ENCODE data around the gene VDAC1.

The VDAC1 gene

DNA sequence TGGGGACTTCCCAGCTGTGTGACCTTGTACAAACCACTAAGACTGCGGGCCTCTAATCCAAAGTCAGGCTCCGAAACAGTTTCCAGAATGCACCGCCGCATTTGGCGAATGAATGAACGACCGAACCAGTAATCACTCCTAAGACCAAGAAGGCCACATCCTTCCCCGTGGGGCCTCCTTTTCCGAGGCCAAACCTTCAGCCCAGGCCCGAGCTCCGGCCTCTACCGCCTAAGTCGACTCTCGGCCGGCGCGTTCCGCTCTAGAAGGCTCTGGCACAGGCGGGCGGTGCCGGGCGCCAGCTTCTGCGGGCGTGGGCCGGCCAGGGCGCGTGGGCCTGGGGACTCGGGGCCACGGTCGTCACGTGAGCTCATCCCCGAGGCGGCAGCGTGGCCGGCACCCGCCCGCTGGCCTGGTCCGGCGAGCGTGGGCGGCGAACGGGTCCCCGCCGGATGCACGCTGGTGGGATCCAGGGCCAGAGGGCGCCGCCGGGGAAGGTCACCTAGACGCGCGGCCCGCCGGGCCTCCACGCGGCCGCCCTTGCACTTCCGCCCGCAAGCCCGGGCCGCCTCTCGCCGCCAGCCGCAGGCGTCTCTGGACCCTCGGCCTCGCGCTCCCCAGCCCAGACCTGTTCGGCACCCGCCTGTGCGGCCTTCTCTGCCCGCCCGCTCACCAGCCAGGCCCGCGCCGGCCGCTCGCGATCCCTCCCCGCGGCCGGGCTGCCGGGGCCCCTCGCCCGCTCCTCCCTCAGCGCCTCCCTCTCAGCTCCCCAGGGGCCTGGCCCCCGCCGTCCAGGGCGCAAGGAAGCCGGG lies 754 bp downstream of the VDAC1 start:
- ChIA-PET CTCF (interaction anchor here (0.6 to 2.0 kb wide), 6 partner anchors 10 to 538 kb away, joined by 3 to 7 read pairs (median 3); no protein-coding TSS in a partner anchor), POLR2A (ENCODE audit: low non-redundant PET) (no interaction called here)
- H3K27ac ChIP-seq: peak overlapping the region; percentile 94
- peak; percentile 54 for DNase-seq (ENCODE audit: low spot score)
- TF ChIP-seq, protein P1, sequence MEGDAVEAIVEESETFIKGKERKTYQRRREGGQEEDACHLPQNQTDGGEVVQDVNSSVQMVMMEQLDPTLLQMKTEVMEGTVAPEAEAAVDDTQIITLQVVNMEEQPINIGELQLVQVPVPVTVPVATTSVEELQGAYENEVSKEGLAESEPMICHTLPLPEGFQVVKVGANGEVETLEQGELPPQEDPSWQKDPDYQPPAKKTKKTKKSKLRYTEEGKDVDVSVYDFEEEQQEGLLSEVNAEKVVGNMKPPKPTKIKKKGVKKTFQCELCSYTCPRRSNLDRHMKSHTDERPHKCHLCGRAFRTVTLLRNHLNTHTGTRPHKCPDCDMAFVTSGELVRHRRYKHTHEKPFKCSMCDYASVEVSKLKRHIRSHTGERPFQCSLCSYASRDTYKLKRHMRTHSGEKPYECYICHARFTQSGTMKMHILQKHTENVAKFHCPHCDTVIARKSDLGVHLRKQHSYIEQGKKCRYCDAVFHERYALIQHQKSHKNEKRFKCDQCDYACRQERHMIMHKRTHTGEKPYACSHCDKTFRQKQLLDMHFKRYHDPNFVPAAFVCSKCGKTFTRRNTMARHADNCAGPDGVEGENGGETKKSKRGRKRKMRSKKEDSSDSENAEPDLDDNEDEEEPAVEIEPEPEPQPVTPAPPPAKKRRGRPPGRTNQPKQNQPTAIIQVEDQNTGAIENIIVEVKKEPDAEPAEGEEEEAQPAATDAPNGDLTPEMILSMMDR (conservative IDR thresholded peaks at IDR 0.05; ENCODE audit: low read depth): no peak

DNA sequence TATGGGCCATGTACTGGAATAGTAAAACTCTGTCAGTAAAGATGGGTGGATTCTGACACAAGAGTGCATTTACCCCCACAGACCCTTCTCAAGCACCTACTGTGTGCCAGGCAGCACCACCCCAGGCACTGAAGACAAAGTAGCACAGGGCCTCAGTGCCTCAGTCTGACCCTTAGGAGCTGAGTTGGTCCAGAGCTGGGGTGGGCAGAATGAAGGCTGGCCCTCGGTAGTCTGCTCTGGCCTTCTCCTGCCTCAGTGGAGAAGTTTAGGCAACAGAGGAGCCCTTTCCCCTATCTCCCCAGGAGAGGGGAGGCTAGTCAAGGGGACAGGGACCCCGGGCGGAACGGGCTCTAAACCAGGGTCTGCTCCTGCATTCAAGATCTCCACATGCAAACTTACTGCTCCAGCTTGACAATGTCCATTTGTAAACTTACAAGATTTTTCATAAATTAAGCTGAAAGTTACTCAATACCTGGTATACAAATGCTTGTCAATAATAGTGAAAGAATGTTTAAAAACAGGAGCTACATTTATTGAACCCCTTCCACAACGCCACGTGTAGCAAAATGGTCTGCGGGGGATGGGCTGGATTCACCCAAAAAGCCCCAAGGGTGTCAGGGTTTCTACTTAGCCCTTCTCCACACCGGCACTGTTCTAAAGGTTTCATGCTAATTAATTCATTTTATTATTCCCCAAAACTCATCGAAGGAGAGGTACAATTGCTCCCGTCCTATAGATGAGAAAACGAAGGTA lies 1.5 kb downstream of the VDAC1 start:
- ChIA-PET POLR2A (ENCODE audit: low non-redundant PET) (no interaction called here), CTCF (interaction anchor here (0.6 to 2.0 kb wide), 5 partner anchors 10 to 539 kb away, joined by 3 to 7 read pairs (median 3); no protein-coding TSS in a partner anchor)
- TF ChIP-seq, protein P1 (conservative IDR thresholded peaks at IDR 0.05; ENCODE audit: low read depth): no peak
- H3K27ac ChIP-seq: peak overlapping the region; percentile 94
- peak; percentile 41 for DNase-seq (ENCODE audit: low spot score)

DNA sequence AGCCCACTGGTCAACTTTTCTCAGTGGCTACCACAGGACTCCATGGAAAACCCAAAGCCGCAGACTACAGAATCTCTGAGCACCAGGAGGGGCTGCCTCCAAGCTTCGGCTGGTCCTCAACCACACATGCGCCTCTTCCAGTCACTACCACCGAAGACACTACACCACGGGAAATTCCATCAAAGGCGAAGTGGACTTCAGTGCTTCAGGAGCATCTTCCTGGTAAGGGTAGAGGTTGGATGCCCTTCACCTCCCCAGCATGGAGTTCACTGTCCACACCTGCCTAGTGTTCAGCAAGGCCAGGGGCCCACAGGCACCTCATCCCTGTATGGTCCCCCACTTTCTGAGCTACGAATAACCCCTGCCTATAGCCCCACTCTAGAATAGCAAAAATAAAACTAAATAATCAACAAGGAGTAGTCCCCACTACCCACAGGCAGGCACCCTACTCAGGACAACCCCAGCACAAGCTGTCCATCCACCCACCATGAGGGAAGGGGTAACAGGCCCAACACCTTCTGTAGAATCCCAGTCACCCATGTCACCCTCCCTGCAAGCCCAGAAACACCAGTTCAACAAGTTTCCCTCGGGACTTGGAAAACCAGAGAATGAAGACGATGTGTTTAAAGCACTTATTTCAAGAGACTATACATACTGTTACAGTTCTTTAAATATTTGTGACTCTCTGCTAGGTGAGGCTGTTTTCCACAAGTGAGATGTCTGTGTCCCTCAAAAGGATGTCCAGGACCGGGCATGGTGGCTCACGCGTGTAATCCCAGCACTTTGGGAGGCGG lies 2.6 kb downstream of the VDAC1 start:
- TF ChIP-seq, protein P1 (conservative IDR thresholded peaks at IDR 0.05; ENCODE audit: low read depth): no peak
- peak overlapping the region; percentile 94; the same call in 1 of the 2 replicates for H3K27ac ChIP-seq
- CTCF ChIA-PET: interaction anchor here (0.5 to 2.0 kb wide), 4 partner anchors 22 to 53 kb away, joined by 3 to 7 read pairs (median 3); no protein-coding TSS in a partner anchor
- POLR2A ChIA-PET (ENCODE audit: low non-redundant PET): no interaction called here
- no peak for DNase-seq (ENCODE audit: low spot score)

DNA sequence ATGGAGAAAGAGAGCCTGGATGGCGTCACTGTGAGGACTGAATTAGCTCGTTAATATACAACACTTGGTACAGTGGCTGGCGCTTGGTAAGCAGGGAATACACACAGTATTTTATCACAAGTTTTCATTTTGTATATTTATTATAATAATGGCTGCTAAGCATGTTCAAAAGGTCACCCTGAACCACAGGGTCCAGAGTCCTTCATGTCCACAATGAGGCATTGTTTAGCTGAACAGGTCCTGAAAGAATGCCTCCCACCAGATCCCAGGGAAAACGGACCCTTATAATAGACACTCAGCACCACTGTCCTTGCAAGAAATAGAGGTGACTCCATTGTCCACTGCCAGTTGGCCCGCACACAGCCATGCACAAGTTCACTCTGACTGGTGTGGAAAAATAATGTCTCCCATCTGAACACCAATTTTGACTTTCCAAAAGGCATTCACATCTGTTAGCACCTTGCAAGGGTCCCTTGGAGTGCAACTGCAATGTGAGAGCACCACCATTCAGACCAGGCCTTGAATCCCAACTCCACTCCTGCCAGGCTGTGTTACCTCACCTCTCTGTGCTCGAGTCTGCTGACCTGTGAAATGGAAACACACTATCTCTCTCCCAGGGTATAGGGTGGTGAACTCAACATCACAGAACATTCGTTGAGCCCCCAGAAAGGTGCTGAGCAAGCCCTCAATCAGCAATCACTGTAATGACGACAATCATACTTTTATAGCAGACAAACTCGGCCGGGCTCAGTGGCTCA lies 3.9 kb downstream of the VDAC1 start:
- no peak overlapping the region for H3K27ac ChIP-seq
- no peak for DNase-seq (ENCODE audit: low spot score)
- TF ChIP-seq, protein P1 (conservative IDR thresholded peaks at IDR 0.05; ENCODE audit: low read depth): no peak
- ChIA-PET CTCF (interaction anchor here (1.0 to 1.2 kb wide), 3 partner anchors 21 to 25 kb away, joined by 3 to 5 read pairs (median 4); no protein-coding TSS in a partner anchor), POLR2A (ENCODE audit: low non-redundant PET) (no interaction called here)

DNA sequence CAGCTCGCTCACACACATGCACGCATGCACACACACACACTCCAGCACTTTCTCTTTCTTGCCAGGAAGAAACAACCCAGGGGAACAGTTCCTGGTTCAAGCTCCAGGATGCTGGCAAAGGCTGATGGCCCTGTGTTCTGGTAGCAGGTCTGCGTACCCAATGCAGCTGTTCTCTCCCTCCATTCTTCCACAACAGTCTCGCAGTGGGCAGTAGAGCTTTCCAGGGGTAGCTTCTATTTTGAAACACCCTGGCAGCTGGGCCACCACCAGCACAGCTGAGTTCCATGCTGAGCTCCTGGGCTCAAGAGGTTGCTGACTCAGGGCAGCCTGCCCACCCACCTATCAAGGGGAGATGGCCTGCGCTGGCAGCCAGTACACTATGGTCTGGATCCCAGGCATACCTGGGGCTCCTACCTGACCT lies 4.7 kb downstream of the VDAC1 start:
- CTCF ChIA-PET: interaction anchor here (0.7 to 1.4 kb wide), 5 partner anchors 15 to 39 kb away, joined by 3 to 5 read pairs (median 4); no protein-coding TSS in a partner anchor
- TF ChIP-seq, protein P1 (conservative IDR thresholded peaks at IDR 0.05; ENCODE audit: low read depth): no peak
- H3K27ac ChIP-seq: peak overlapping the region; percentile 42
- POLR2A ChIA-PET (ENCODE audit: low non-redundant PET): no interaction called here
- no peak for DNase-seq (ENCODE audit: low spot score)

Data from RWPE1 (cell line).